Panc1 (cell line): Measurements from ENCODE around the gene TFF1. TPM values are rescaled to one million over a fixed set of nuclear protein-coding genes. Genes with fewer than 3 reads are reported as not detected.

Experiments
- ATAC-seq: fragments of 200-7000 bp; cut with Tn5 transposase; 2 replicates; pipeline ENCODE4 v1.9.1; 2020; ENCODE audit warnings: mild to moderate bottlenecking, moderate library complexity
- BruUV-seq: library from RNA; stranded (reverse); fragments of 400-500 nt; replicated peaks from 2 replicates; lab custom pipeline; 2021; lab: Mats Ljungman, UMichigan
- CTCF ChIA-PET: fragments of 300-600 bp; sonication (Branson Sonifier 250); formaldehyde crosslinking; loops from one replicate; lab custom pipeline; 2022; ENCODE audit warnings: antibody characterized with exemption; lab: Charles Lee
- POLR2A ChIA-PET: fragments of 300-600 bp; sonication (Branson Sonifier 250); formaldehyde crosslinking; loops from one replicate; lab custom pipeline; 2022; ENCODE audit warnings: antibody characterized with exemption; lab: Charles Lee
- DNase-seq: peaks from one replicate; pipeline ENCODE4 v3.0.0-alpha.2; 2010; ENCODE audit warnings: low read depth, low spot score
- H3K27ac ChIP-seq: 2 replicates; pipeline ENCODE4 v1.5.1; 2011; ENCODE audit warnings: mild to moderate bottlenecking, low read length, inconsistent platforms
- H3K27me3 ChIP-seq: fragments of 200-500 bp; sonication (Bioruptor generic); 2 replicates; pipeline ENCODE4 v1.6.0; 2014; ENCODE audit warnings: low read length, inconsistent platforms; ENCODE audit not compliant: control insufficient read depth, insufficient read depth
- H3K36me3 ChIP-seq: fragments of 200-500 bp; sonication (Bioruptor generic); 2 replicates; pipeline ENCODE4 v1.5.1; 2014; ENCODE audit warnings: inconsistent platforms, mild to moderate bottlenecking, low read length, moderate library complexity; ENCODE audit not compliant: control insufficient read depth, insufficient read depth
- H3K4me1 ChIP-seq: 2 replicates; pipeline ENCODE4 v1.5.1; 2011; ENCODE audit warnings: inconsistent platforms, mild to moderate bottlenecking, low read length, moderate library complexity; ENCODE audit not compliant: control insufficient read depth, insufficient read depth
- H3K4me3 ChIP-seq, 2 experiments: 2 replicates each; pipeline ENCODE4 v1.5.1; 2011 to 2012; ENCODE audit warnings: low read depth in 2 of 2, low read length in 2 of 2, mild to moderate bottlenecking in 2 of 2, inconsistent platforms in 1 of 2, moderate library complexity in 1 of 2
- H3K9me3 ChIP-seq: fragments of 200-500 bp; sonication (Bioruptor generic); 2 replicates; pipeline ENCODE4 v1.5.1; 2014; ENCODE audit warnings: low read depth, mild to moderate bottlenecking, inconsistent platforms, low read length, moderate library complexity; ENCODE audit not compliant: control insufficient read depth, insufficient read depth
- CTCF ChIP-seq: fragments of 450-650 bp; IDR thresholded peaks from 2 replicates; pipeline ENCODE4 v1.5.1; 2017; ENCODE audit warnings: mild to moderate bottlenecking
- POLR2AphosphoS5 ChIP-seq: IDR thresholded peaks from 2 replicates; pipeline ENCODE4 v1.6.1; 2012; ENCODE audit warnings: mild to moderate bottlenecking, low read depth, low read length, moderate library complexity
- REST ChIP-seq, 2 experiments: IDR thresholded peaks; 2 replicates each; pipeline ENCODE4 v1.6.1; 2011 to 2012; ENCODE audit warnings: low read depth in 2 of 2, control low read depth in 1 of 2, low read length in 1 of 2, mild to moderate bottlenecking in 1 of 2, moderate library complexity in 1 of 2; ENCODE audit not compliant: insufficient read depth in 1 of 2
- SIN3A ChIP-seq: IDR thresholded peaks from 2 replicates; pipeline ENCODE4 v1.6.1; 2012; ENCODE audit warnings: low read depth, mild to moderate bottlenecking, low read length, moderate library complexity, borderline replicate concordance; ENCODE audit not compliant: insufficient read depth
- TCF7L2 ChIP-seq: IDR thresholded peaks from 2 replicates; pipeline ENCODE4 v1.6.1; 2011; ENCODE audit warnings: mild to moderate bottlenecking, low read depth, low read length, inconsistent platforms
- in situ Hi-C: cut with HindIII; loops from 2 replicates; pipeline ENCODE4 v1.10.0; 2016; ENCODE audit warnings: low sequenced_read_pairs, low pct_unique_long_range_greater_than_20kb
- intact Hi-C: fragments of 100-400 bp; cut with micrococcal nuclease; formaldehyde crosslinking; loops from one replicate; pipeline ENCODE4 v1.10.0; 2022; ENCODE audit not compliant: unreplicated experiment
- total RNA-seq: library from RNA; stranded (reverse); gene quantifications from one replicate; pipeline ENCODE4 v1.2.1, GENCODE V29; 2021; ENCODE audit not compliant: unreplicated experiment

Gene TFF1
- total RNA-seq, 1 experiment from 2014 or later = 0.36 TPM

GRCh38 chr21:42350927-42351426 is 15.4 kb downstream of the TFF1 start, which contains the start of gene TFF2:
TSS of gene TFF2 (minus strand) at chr21:42350994. CDS start at chr21:42350957, 37 bp downstream.
- POLR2A ChIA-PET = no interaction called here
- DNase-seq = no peak
- no TSS peak for BruUV-seq
- no peak for TF ChIP-seq SIN3A
- no peak for TF ChIP-seq POLR2AphosphoS5
- TF ChIP-seq REST (IDR thresholded peaks at IDR 0.05; ENCODE audit: insufficient read depth in 1 of 2, low read depth in 2 of 2, low read length in 1 of 2) = no peak
- no peak for TF ChIP-seq CTCF
- no peak for TF ChIP-seq TCF7L2
- Histone ChIP-seq H3K36me3 (no peaks in the 10 kb centered on the region), H3K27ac (no peak within 1 kb of the TSS), H3K27me3 (no peaks in the 10 kb centered on the region), H3K4me1 (no peaks in the 10 kb centered on the region; the same call in 1 of the 2 replicates), H3K4me3 (no peak within 1 kb of the TSS), H3K9me3 (no peaks in the 10 kb centered on the region)
- ATAC-seq = peak; percentile 17; the same call in 1 of the 2 replicates
- intact Hi-C loops = no loop called here
- CTCF ChIA-PET = interaction anchor here (0.7 kb wide), 1 partner anchor 30 kb away, joined by 4 read pairs; no protein-coding TSS in a partner anchor
- in situ Hi-C loops = no loop called here

- H3K9me3 ChIP-seq = no peaks in the 10 kb centered on the region
- intact Hi-C loops = no loop called here
- TF ChIP-seq TCF7L2 (no peak), SIN3A (no peak), REST (IDR thresholded peaks at IDR 0.05; ENCODE audit: insufficient read depth in 1 of 2, low read depth in 2 of 2, low read length in 1 of 2) (no peak)
- ChIA-PET POLR2A (no interaction called here), CTCF (interaction anchor here (0.7 kb wide), 1 partner anchor 31 kb away, joined by 4 read pairs; no protein-coding TSS in a partner anchor)
- H3K36me3 ChIP-seq = no peaks in the 10 kb centered on the region
- no TSS peak for BruUV-seq
- H3K27ac ChIP-seq = no peak overlapping the region
- no peaks in the 10 kb centered on the region; the same call in 1 of the 2 replicates for H3K4me1 ChIP-seq
- ATAC-seq = no peak
- in situ Hi-C loops = no loop called here
- no peaks in the 10 kb centered on the region for H3K27me3 ChIP-seq
- H3K4me3 ChIP-seq = no peak overlapping the region
- DNase-seq = no peak
Measured at GRCh38 chr21:42350318-42350910, 15.9 kb downstream of the TFF1 start.
